ENCODE results near the gene FBXO27.
A peak's percentile ranks its signal among the peaks of the same experiment; 100 is the strongest.
"Not testable (repeated sequence)": the region's sequence is repeated elsewhere in the genome, so short reads cannot be mapped to it uniquely, and the experiment has no call there.

FBXO27 gene

DNA sequence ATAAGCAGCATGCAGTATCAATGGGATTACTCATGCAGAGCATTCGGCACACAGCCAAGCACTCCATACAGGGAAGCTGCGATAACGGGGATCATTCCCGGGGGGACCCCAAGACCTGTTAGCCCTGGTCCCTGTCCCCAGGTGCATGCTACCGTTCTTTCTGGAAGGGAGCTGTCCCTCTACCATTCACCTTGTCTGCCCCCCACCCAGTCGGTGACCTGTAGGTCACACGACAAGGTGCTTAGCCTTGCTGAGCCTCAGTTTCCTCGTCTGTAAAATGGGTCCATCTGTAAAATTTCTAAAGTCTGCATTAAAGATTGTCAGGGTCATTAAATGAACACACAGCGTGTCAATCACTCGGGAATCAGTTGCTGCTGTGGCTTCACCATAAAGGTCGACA, 45.0 kb upstream of the FBXO27 start:
- peaks cover 8% of the 10 kb centered on the region for H3K4me1 ChIP-seq (ENCODE audit: insufficient read depth, low read length)
- DNase-seq: no peak

DNA sequence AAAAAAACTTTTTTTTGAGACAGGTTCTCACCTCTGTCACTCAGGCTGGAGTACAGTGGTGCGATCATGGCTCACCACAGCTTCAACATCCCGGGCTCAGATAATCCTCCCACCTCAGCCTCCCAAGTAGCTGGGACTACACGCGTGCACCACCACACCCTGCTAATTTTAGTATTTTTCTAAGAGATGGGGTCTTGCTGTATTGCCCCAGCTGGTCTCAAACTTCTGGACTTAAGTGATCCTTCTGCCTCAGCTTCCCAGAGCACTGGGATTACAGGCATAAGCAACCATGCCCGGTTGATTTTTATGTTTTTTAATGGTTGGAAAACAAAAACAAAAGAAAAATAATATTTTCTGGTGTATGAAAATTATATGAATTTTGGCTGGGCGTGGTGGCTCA, 42.6 kb upstream of the FBXO27 start:
- H3K4me1 ChIP-seq (ENCODE audit: insufficient read depth, low read length): peaks cover 8% of the 10 kb centered on the region
- H3K4me3 ChIP-seq (ENCODE audit: low read depth in 1 of 2, low read length in 2 of 2): no peak overlapping the region
- DNase-seq: no peak
- H3K36me3 ChIP-seq (ENCODE audit: insufficient read depth, low read length): no peaks in the 10 kb centered on the region
- ATAC-seq (ENCODE audit: insufficient read depth, low read depth): no peak
- H4K20me1 ChIP-seq (ENCODE audit: insufficient read depth, low read length): no peaks in the 10 kb centered on the region
- H2AFZ ChIP-seq (ENCODE audit: low read depth, low read length): no peak overlapping the region
- H3K9me3 ChIP-seq (ENCODE audit: insufficient read depth, low read length, severe bottlenecking): no peaks in the 10 kb centered on the region
- TF ChIP-seq, protein P1, sequence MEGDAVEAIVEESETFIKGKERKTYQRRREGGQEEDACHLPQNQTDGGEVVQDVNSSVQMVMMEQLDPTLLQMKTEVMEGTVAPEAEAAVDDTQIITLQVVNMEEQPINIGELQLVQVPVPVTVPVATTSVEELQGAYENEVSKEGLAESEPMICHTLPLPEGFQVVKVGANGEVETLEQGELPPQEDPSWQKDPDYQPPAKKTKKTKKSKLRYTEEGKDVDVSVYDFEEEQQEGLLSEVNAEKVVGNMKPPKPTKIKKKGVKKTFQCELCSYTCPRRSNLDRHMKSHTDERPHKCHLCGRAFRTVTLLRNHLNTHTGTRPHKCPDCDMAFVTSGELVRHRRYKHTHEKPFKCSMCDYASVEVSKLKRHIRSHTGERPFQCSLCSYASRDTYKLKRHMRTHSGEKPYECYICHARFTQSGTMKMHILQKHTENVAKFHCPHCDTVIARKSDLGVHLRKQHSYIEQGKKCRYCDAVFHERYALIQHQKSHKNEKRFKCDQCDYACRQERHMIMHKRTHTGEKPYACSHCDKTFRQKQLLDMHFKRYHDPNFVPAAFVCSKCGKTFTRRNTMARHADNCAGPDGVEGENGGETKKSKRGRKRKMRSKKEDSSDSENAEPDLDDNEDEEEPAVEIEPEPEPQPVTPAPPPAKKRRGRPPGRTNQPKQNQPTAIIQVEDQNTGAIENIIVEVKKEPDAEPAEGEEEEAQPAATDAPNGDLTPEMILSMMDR (IDR thresholded peaks at IDR 0.05; ENCODE audit: borderline replicate concordance, extremely low read depth, low read length, poor library complexity, severe bottlenecking): no peak
- no peak for TF ChIP-seq EZH2 (IDR thresholded peaks at IDR 0.05; ENCODE audit: borderline replicate concordance, low read depth, low read length, severe bottlenecking)
- no peak overlapping the region for H3K27ac ChIP-seq (ENCODE audit: low read length)
- no peak overlapping the region for H3K9ac ChIP-seq (ENCODE audit: low read depth, low read length)
- H3K27me3 ChIP-seq (ENCODE audit: insufficient read depth, low read length, poor library complexity): no peaks in the 10 kb centered on the region
- H3K4me2 ChIP-seq (ENCODE audit: insufficient read depth, low read length): no peak overlapping the region
- H3K79me2 ChIP-seq (ENCODE audit: insufficient read depth, low read length): no peaks in the 10 kb centered on the region

More for the DNA sequence above, 45.0 kb upstream of the FBXO27 start:
- H3K4me2 ChIP-seq (ENCODE audit: insufficient read depth, low read length): no peak overlapping the region
- H3K27ac ChIP-seq (ENCODE audit: low read length): no peak overlapping the region
- no peak for ATAC-seq (ENCODE audit: insufficient read depth, low read depth)
- H3K4me3 ChIP-seq (ENCODE audit: low read depth in 1 of 2, low read length in 2 of 2): no peak overlapping the region
- H3K79me2 ChIP-seq (ENCODE audit: insufficient read depth, low read length): no peaks in the 10 kb centered on the region
- no peak overlapping the region for H2AFZ ChIP-seq (ENCODE audit: low read depth, low read length)
- no peaks in the 10 kb centered on the region for H3K36me3 ChIP-seq (ENCODE audit: insufficient read depth, low read length)
- no peak overlapping the region for H3K9ac ChIP-seq (ENCODE audit: low read depth, low read length)
- no peaks in the 10 kb centered on the region for H4K20me1 ChIP-seq (ENCODE audit: insufficient read depth, low read length)
- no peak for TF ChIP-seq EZH2 (IDR thresholded peaks at IDR 0.05; ENCODE audit: borderline replicate concordance, low read depth, low read length, severe bottlenecking)
- TF ChIP-seq, protein P1 (IDR thresholded peaks at IDR 0.05; ENCODE audit: borderline replicate concordance, extremely low read depth, low read length, poor library complexity, severe bottlenecking): no peak
- no peaks in the 10 kb centered on the region for H3K27me3 ChIP-seq (ENCODE audit: insufficient read depth, low read length, poor library complexity)
- H3K9me3 ChIP-seq (ENCODE audit: insufficient read depth, low read length, severe bottlenecking): no peaks in the 10 kb centered on the region

GRCh38 chr19:39074205-39074692, 41.9 kb upstream of the FBXO27 start:
- no peaks in the 10 kb centered on the region for H3K9me3 ChIP-seq (ENCODE audit: insufficient read depth, low read length, severe bottlenecking)
- H3K4me3 ChIP-seq (ENCODE audit: low read depth in 1 of 2, low read length in 2 of 2): no peak overlapping the region
- no peaks in the 10 kb centered on the region for H3K79me2 ChIP-seq (ENCODE audit: insufficient read depth, low read length)
- H3K36me3 ChIP-seq (ENCODE audit: insufficient read depth, low read length): no peaks in the 10 kb centered on the region
- H3K4me2 ChIP-seq (ENCODE audit: insufficient read depth, low read length): no peak overlapping the region
- no peaks in the 10 kb centered on the region for H3K27me3 ChIP-seq (ENCODE audit: insufficient read depth, low read length, poor library complexity)
- H3K4me1 ChIP-seq (ENCODE audit: insufficient read depth, low read length): peaks cover 8% of the 10 kb centered on the region
- TF ChIP-seq, protein P1 (IDR thresholded peaks at IDR 0.05; ENCODE audit: borderline replicate concordance, extremely low read depth, low read length, poor library complexity, severe bottlenecking): no peak
- no peak for TF ChIP-seq EZH2 (IDR thresholded peaks at IDR 0.05; ENCODE audit: borderline replicate concordance, low read depth, low read length, severe bottlenecking)
- no peaks in the 10 kb centered on the region for H4K20me1 ChIP-seq (ENCODE audit: insufficient read depth, low read length)
- H3K9ac ChIP-seq (ENCODE audit: low read depth, low read length): no peak overlapping the region
- no peak for DNase-seq
- H3K27ac ChIP-seq (ENCODE audit: low read length): no peak overlapping the region
- H2AFZ ChIP-seq (ENCODE audit: low read depth, low read length): no peak overlapping the region
- ATAC-seq (ENCODE audit: insufficient read depth, low read depth): no peak

DNA sequence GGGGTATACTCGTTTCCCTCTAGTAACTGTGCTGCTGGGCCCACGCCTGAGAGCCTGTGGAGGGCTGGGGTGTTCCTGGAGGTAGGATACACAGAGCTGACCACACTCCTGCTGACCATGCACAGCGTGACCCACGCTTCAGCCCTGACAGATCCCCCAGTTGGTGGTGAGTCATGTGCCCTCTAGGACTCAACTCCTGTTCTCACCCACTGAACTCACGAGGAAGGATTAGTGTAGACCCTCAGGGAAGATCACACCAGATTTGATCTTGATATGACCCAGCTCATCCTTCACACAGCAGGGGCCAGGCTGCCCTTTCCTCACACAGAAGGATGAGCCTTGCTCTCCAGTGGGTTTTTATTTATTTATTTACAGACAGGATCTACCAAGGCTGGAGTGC, 38.5 kb upstream of the FBXO27 start:
- Histone ChIP-seq H3K27me3 (ENCODE audit: insufficient read depth, low read length, poor library complexity) (no peaks in the 10 kb centered on the region), H4K20me1 (ENCODE audit: insufficient read depth, low read length) (no peaks in the 10 kb centered on the region), H3K4me3 (ENCODE audit: low read depth in 1 of 2, low read length in 2 of 2) (no peak overlapping the region), H3K4me2 (ENCODE audit: insufficient read depth, low read length) (no peak overlapping the region), H3K9ac (ENCODE audit: low read depth, low read length) (no peak overlapping the region), H3K4me1 (ENCODE audit: insufficient read depth, low read length) (peaks cover 8% of the 10 kb centered on the region), H3K9me3 (ENCODE audit: insufficient read depth, low read length, severe bottlenecking) (no peaks in the 10 kb centered on the region), H3K79me2 (ENCODE audit: insufficient read depth, low read length) (no peaks in the 10 kb centered on the region), H3K36me3 (ENCODE audit: insufficient read depth, low read length) (no peaks in the 10 kb centered on the region), H2AFZ (ENCODE audit: low read depth, low read length) (no peak overlapping the region), H3K27ac (ENCODE audit: low read length) (no peak overlapping the region)
- no peak for DNase-seq
- no peak for ATAC-seq (ENCODE audit: insufficient read depth, low read depth)
- TF ChIP-seq, protein P1 (IDR thresholded peaks at IDR 0.05; ENCODE audit: borderline replicate concordance, extremely low read depth, low read length, poor library complexity, severe bottlenecking): no peak
- TF ChIP-seq EZH2 (IDR thresholded peaks at IDR 0.05; ENCODE audit: borderline replicate concordance, low read depth, low read length, severe bottlenecking): no peak

DNA sequence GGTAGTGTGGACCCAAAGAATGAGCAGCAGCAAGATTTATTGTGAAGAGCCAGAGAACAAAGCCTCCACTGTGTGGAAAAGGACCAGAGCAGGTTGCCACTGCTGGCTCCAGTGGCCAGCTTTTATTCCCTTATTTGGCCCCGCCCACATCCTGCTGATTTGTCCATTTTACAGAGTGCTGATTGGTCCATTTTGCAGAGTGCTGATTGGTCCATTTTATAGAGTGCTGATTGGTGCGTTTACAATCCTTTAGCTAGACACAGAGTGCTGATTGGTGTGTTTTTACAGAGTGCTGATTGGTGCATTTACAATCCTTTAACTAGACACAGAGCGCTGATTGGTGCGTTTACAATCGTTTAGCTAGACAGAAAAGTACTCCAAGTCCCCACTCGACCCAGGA, 35.9 kb upstream of the FBXO27 start:
- not testable (repeated sequence) for H2AFZ ChIP-seq (ENCODE audit: low read depth, low read length); H3K27me3 ChIP-seq (ENCODE audit: insufficient read depth, low read length, poor library complexity); H3K9me3 ChIP-seq (ENCODE audit: insufficient read depth, low read length, severe bottlenecking); H3K9ac ChIP-seq (ENCODE audit: low read depth, low read length); H3K4me3 ChIP-seq (ENCODE audit: low read depth in 1 of 2, low read length in 2 of 2); ATAC-seq (ENCODE audit: insufficient read depth, low read depth); H3K4me2 ChIP-seq (ENCODE audit: insufficient read depth, low read length); H3K27ac ChIP-seq (ENCODE audit: low read length); H3K79me2 ChIP-seq (ENCODE audit: insufficient read depth, low read length); H4K20me1 ChIP-seq (ENCODE audit: insufficient read depth, low read length); H3K36me3 ChIP-seq (ENCODE audit: insufficient read depth, low read length); H3K4me1 ChIP-seq (ENCODE audit: insufficient read depth, low read length)
- DNase-seq: peak; percentile 8
